ENCODE results near the gene CAMKK2. TPM values are rescaled to one million over a fixed set of nuclear protein-coding genes. Genes with fewer than 3 reads are reported as not detected.

The CAMKK2 gene
- total RNA-seq, 1 donor from 2014 or later: 12.5 TPM

DNA sequence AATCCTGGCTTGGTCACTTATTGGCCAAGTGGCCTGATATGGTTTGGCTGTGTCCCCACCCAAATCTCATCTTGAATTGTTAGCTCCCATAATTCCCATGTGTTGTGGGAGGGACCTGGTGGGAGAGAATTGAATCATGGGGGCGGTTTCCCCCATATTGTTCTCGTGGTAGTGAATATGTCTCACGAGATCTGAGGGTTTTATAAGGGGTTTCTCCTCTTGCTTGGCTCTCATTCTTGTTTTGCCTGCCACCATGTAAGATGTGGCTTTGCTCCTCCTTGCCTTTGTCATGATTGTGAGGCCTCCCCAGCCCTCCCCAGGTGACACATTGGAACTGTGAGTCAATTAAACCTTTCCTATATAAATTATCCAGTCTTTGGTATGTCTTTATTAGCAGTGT is 105.4 kb downstream of the CAMKK2 start:
- no peak overlapping the region for H3K9ac ChIP-seq (ENCODE audit: low read depth in 1 of 3, low read length in 3 of 3)
- no peaks in the 10 kb centered on the region for H3K27me3 ChIP-seq (ENCODE audit: control insufficient read depth in 3 of 3, insufficient read depth in 3 of 3, low read length in 3 of 3)
- H3K9me3 ChIP-seq (ENCODE audit: control insufficient read depth in 3 of 3, low read length in 3 of 3): no peaks in the 10 kb centered on the region
- peaks cover 0 to under 1% (median 0%) of the 10 kb centered on the region in 3 donors for H3K36me3 ChIP-seq (ENCODE audit: control insufficient read depth in 3 of 3, insufficient read depth in 3 of 3, low read length in 3 of 3)
- H3K4me3 ChIP-seq (ENCODE audit: low read length in 3 of 3): no peak overlapping the region
- H3K4me1 ChIP-seq (ENCODE audit: control insufficient read depth in 3 of 3, insufficient read depth in 3 of 3, low read length in 3 of 3): no peaks in the 10 kb centered on the region
- no peak overlapping the region for H3K27ac ChIP-seq (ENCODE audit: low read depth, low read length)

DNA sequence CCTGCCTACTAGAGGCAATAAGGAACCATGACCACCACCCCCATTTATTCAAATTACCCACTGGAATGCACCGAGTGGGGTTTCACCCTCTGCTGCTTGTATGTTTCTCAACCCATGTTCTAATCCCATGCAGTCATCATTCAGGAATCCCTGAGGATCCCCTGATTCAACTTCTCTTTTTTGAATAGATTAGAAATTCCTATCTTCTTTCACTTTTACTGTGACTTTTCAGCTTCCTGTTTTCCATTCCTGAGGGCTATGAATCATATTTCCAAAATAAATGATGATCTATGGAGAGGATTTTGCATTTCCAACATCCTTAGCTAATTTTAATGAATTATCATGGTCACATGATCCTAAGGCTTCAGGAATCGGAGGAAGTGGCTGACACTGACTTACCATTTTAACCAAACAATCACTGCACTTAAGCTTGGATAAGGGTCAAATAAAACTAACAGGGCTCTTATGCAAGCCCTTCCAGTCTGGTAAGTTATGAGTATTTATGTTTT is 105.9 kb downstream of the CAMKK2 start:
- Histone ChIP-seq H3K36me3 (ENCODE audit: control insufficient read depth in 3 of 3, insufficient read depth in 3 of 3, low read length in 3 of 3) (peaks cover 0 to 2% (median 0%) of the 10 kb centered on the region in 3 donors), H3K9ac (ENCODE audit: low read depth in 1 of 3, low read length in 3 of 3) (no peak overlapping the region), H3K27me3 (ENCODE audit: control insufficient read depth in 3 of 3, insufficient read depth in 3 of 3, low read length in 3 of 3) (no peaks in the 10 kb centered on the region), H3K27ac (ENCODE audit: low read depth, low read length) (no peak overlapping the region), H3K9me3 (ENCODE audit: control insufficient read depth in 3 of 3, low read length in 3 of 3) (no peaks in the 10 kb centered on the region), H3K4me1 (ENCODE audit: control insufficient read depth in 3 of 3, insufficient read depth in 3 of 3, low read length in 3 of 3) (no peaks in the 10 kb centered on the region), H3K4me3 (ENCODE audit: low read length in 3 of 3) (no peak overlapping the region)

DNA sequence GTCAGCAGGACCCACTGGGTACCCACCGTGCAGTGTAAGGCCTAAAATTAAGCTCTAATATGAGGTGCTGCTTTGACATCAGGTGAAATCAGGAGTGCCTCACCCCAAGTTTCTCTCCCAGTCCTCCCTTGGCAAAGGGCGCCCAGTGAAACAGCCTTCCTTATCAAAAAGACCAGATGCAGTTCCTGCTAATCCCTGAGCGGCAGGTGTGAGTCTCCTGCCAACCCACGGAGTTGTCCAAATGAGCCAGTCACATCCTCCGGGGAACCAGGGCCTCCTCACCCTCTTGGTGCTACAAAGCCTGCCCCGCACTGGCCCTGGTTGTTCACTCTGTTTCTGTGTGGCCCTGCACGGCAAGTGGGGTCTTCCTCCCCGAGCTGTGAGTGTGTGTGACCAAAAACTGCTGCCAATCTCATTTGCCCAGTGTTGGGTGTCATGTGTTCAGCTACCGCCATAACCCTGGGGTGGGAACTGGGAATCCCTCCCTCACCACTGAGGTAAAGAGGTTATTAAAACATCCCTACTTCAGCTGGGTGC is 106.8 kb downstream of the CAMKK2 start:
- Histone ChIP-seq H3K4me1 (ENCODE audit: control insufficient read depth in 3 of 3, insufficient read depth in 3 of 3, low read length in 3 of 3) (no peaks in the 10 kb centered on the region), H3K4me3 (ENCODE audit: low read length in 3 of 3) (no peak overlapping the region), H3K9ac (ENCODE audit: low read depth in 1 of 3, low read length in 3 of 3) (no peak overlapping the region), H3K36me3 (ENCODE audit: control insufficient read depth in 3 of 3, insufficient read depth in 3 of 3, low read length in 3 of 3) (peaks cover 0 to 2% (median 0%) of the 10 kb centered on the region in 3 donors), H3K27me3 (ENCODE audit: control insufficient read depth in 3 of 3, insufficient read depth in 3 of 3, low read length in 3 of 3) (no peaks in the 10 kb centered on the region), H3K9me3 (ENCODE audit: control insufficient read depth in 3 of 3, low read length in 3 of 3) (no peaks in the 10 kb centered on the region), H3K27ac (ENCODE audit: low read depth, low read length) (no peak overlapping the region)

DNA sequence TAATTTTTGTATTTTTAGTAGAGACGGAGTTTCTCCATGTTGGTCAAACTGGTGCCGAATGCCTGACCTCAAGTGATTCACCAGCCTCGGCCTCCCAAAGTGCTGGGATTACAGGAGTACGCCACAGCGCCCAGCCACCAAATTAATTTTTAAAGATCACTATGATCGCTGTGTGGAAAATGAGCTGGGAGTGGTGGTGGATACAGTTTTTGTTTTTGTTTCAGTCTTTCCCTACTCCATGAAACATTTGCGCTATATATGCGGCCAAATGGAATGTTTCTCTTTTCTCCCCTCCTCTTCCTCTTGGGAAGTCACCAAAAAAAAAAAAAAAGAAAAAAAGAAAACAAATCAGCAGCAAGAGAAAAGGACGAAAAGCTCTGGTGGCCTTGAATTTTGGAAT is 107.4 kb downstream of the CAMKK2 start:
- Histone ChIP-seq H3K4me3 (ENCODE audit: low read length in 3 of 3) (no peak overlapping the region), H3K9ac (ENCODE audit: low read depth in 1 of 3, low read length in 3 of 3) (no peak overlapping the region), H3K4me1 (ENCODE audit: control insufficient read depth in 3 of 3, insufficient read depth in 3 of 3, low read length in 3 of 3) (no peaks in the 10 kb centered on the region), H3K36me3 (ENCODE audit: control insufficient read depth in 3 of 3, insufficient read depth in 3 of 3, low read length in 3 of 3) (peaks cover 0 to 2% (median 0%) of the 10 kb centered on the region in 3 donors), H3K27ac (ENCODE audit: low read depth, low read length) (no peak overlapping the region), H3K27me3 (ENCODE audit: control insufficient read depth in 3 of 3, insufficient read depth in 3 of 3, low read length in 3 of 3) (no peaks in the 10 kb centered on the region), H3K9me3 (ENCODE audit: control insufficient read depth in 3 of 3, low read length in 3 of 3) (no peaks in the 10 kb centered on the region)

DNA sequence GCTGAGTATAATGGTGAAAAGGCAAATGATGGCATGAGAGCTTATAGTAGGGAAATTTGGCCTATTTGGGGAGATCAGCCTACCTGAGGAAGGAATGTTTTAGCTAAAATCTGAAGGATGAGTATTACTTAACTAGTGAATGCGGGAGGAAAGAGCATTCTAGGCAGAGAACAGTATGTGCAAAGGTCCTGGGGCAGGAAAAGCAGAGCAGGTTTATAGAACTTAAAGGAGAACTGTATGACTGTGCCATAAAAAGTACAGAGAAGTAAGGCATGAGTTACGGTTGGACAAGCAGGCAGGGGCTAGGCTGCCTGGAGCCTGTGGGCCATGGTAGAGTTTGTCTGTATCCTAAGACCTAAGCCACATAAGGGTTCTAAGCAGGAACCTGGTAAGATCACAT is 108.3 kb downstream of the CAMKK2 start:
- H3K9ac ChIP-seq (ENCODE audit: low read depth in 1 of 3, low read length in 3 of 3): no peak overlapping the region
- peaks cover 0 to 2% (median 0%) of the 10 kb centered on the region in 3 donors for H3K36me3 ChIP-seq (ENCODE audit: control insufficient read depth in 3 of 3, insufficient read depth in 3 of 3, low read length in 3 of 3)
- no peak overlapping the region for H3K4me3 ChIP-seq (ENCODE audit: low read length in 3 of 3)
- no peak overlapping the region for H3K27ac ChIP-seq (ENCODE audit: low read depth, low read length)
- no peaks in the 10 kb centered on the region for H3K4me1 ChIP-seq (ENCODE audit: control insufficient read depth in 3 of 3, insufficient read depth in 3 of 3, low read length in 3 of 3)
- no peaks in the 10 kb centered on the region for H3K27me3 ChIP-seq (ENCODE audit: control insufficient read depth in 3 of 3, insufficient read depth in 3 of 3, low read length in 3 of 3)
- no peaks in the 10 kb centered on the region for H3K9me3 ChIP-seq (ENCODE audit: control insufficient read depth in 3 of 3, low read length in 3 of 3)

Other genes with a start within 250 kb of the CAMKK2 start
- gene P2RX7, start 163.8 kb downstream of the CAMKK2 start, total RNA-seq: 2.1 TPM
- gene P2RX4, start 86.6 kb downstream of the CAMKK2 start, total RNA-seq: 14.6 TPM
- 128 TPM for gene ANAPC5, start 55.7 kb upstream of the CAMKK2 start, total RNA-seq
- gene RNF34, start 103.4 kb upstream of the CAMKK2 start, total RNA-seq: 52.2 TPM

Measured in skeletal muscle tissue (tissue), 4 donors.